ENCODE results near the gene TMEM87B. TPM values are rescaled to one million over a fixed set of nuclear protein-coding genes. Genes with fewer than 3 reads are reported as not detected.

Gene TMEM87B
- total RNA-seq, 2 donors from 2014 or later, result 14.8 to 15.3 TPM

GRCh38 chr2:112147382-112148168 is 92.5 kb downstream of the TMEM87B start:
- TF ChIP-seq CTCF (IDR thresholded peaks at IDR 0.05) (no peak), POLR2A (IDR thresholded peaks at IDR 0.05) (no peak)
- Histone ChIP-seq H3K4me3 (no peak overlapping the region), H3K27me3 (no peaks in the 10 kb centered on the region), H3K27ac (no peak overlapping the region), H3K9me3 (no peaks in the 10 kb centered on the region), H3K36me3 (replicated peaks in 1 of 2; ENCODE audit: insufficient read depth in 1 of 2, low read depth in 2 of 2) (no peaks in the 10 kb centered on the region), H3K4me1 (no peaks in the 10 kb centered on the region)
- intact Hi-C loops (cut with DNase I), result no loop called here
- 77 to 81% methylated on average over 17 of the region's 17 CpGs for WGBS, 2 donors
- peak; percentile 33 for ATAC-seq
- DNase-seq, result no peak

GRCh38 chr2:112148477-112148876 is 93.4 kb downstream of the TMEM87B start:
- H3K36me3 ChIP-seq (replicated peaks in 1 of 2; ENCODE audit: insufficient read depth in 1 of 2, low read depth in 2 of 2), result no peaks in the 10 kb centered on the region
- H3K4me3 ChIP-seq, result no peak overlapping the region
- no peaks in the 10 kb centered on the region for H3K27me3 ChIP-seq
- DNase-seq (no peak), ATAC-seq (no peak)
- H3K4me1 ChIP-seq, result no peaks in the 10 kb centered on the region
- intact Hi-C loops (cut with DNase I), result no loop called here
- no peak overlapping the region for H3K27ac ChIP-seq
- H3K9me3 ChIP-seq, result no peaks in the 10 kb centered on the region
- 73 to 100% methylated on average over 1 to 2 of the region's 2 CpGs for WGBS, 2 donors
- no peak for TF ChIP-seq CTCF (IDR thresholded peaks at IDR 0.05)
- no peak for TF ChIP-seq POLR2A (IDR thresholded peaks at IDR 0.05)

- H3K9me3 ChIP-seq, result no peaks in the 10 kb centered on the region
- WGBS, 2 donors, result 77 to 93% methylated on average over 3 to 5 of the region's 5 CpGs
- TF ChIP-seq POLR2A (IDR thresholded peaks at IDR 0.05), result no peak
- TF ChIP-seq CTCF (IDR thresholded peaks at IDR 0.05), result no peak
- no peaks in the 10 kb centered on the region for H3K4me1 ChIP-seq
- no peaks in the 10 kb centered on the region for H3K27me3 ChIP-seq
- intact Hi-C loops (cut with DNase I), result no loop called here
- ATAC-seq (no peak), DNase-seq (no peak)
- no peaks in the 10 kb centered on the region for H3K36me3 ChIP-seq (replicated peaks in 1 of 2; ENCODE audit: insufficient read depth in 1 of 2, low read depth in 2 of 2)
- H3K27ac ChIP-seq, result peak overlapping the region in 1 of 4 donors; percentile 20
- H3K4me3 ChIP-seq, result no peak overlapping the region
These were observed 94.1 kb downstream of the TMEM87B start for GRCh38 chr2:112149194-112149593.

- no peak for DNase-seq
- Histone ChIP-seq H3K4me1 (no peaks in the 10 kb centered on the region), H3K9me3 (no peaks in the 10 kb centered on the region), H3K27ac (peak overlapping the region in 1 of 4 donors; percentile 28), H3K4me3 (no peak overlapping the region), H3K36me3 (replicated peaks in 1 of 2; ENCODE audit: insufficient read depth in 1 of 2, low read depth in 2 of 2) (no peaks in the 10 kb centered on the region), H3K27me3 (no peaks in the 10 kb centered on the region)
- 66 to 78% methylated on average over 7 of the region's 7 CpGs for WGBS, 2 donors
- intact Hi-C loops (cut with DNase I), result no loop called here
- ATAC-seq, result no peak
- no peak for TF ChIP-seq POLR2A (IDR thresholded peaks at IDR 0.05)
- TF ChIP-seq CTCF (IDR thresholded peaks at IDR 0.05), result no peak
These were observed 94.9 kb downstream of the TMEM87B start for GRCh38 chr2:112149866-112150435.
